ENCODE measurements around the gene PIEZO1. TPM values are rescaled to one million over a fixed set of nuclear protein-coding genes. Genes with fewer than 3 reads are reported as not detected.

PIEZO1 gene
- total and polyA plus RNA-seq, 2 experiments from 2014 or later: 30.4 to 70.1 TPM

- no peak for TF ChIP-seq CREB1 (CRISPR knock-in tag; IDR thresholded peaks at IDR 0.05; ENCODE audit: low read depth)
- TF ChIP-seq ETS1 (IDR thresholded peaks at IDR 0.05): no peak
- no peak for TF ChIP-seq ZNF114 (CRISPR knock-in tag; IDR thresholded peaks at IDR 0.05)
- no peak for TF ChIP-seq EZH2 (IDR thresholded peaks at IDR 0.05; ENCODE audit: low read depth, unreplicated experiment)
- DNase-seq (ENCODE audit: low spot score) (no peak), ATAC-seq (no peak; the same call in 2 of the 3 replicates)
- Histone ChIP-seq H3K4me1 (ENCODE audit: insufficient read depth) (peaks cover 10% of the 10 kb centered on the region; the same call in 1 of the 2 replicates), H3F3A (replicated peaks; ENCODE audit: low read depth) (peaks cover 8% of the 10 kb centered on the region; the same call in 1 of the 2 replicates), H3K79me2 (replicated peaks; ENCODE audit: insufficient read depth) (no peaks in the 10 kb centered on the region), H3K9me2 (ENCODE audit: insufficient read depth) (no peaks in the 10 kb centered on the region), H3K4me3 (no peak overlapping the region), H3K4me2 (no peak overlapping the region), H2AFZ (no peak overlapping the region), H3K36me3 (ENCODE audit: insufficient read depth) (no peaks in the 10 kb centered on the region), H3K27ac (ENCODE audit: low read depth) (no peak overlapping the region), H4K20me1 (replicated peaks; ENCODE audit: insufficient read depth) (no peaks in the 10 kb centered on the region), H3K27me3 (ENCODE audit: insufficient read depth) (no peaks in the 10 kb centered on the region)
- Mint-ChIP-seq H3K27me3 (ENCODE audit: insufficient read depth, low read depth, poor library complexity) (peaks cover 19% of the 10 kb centered on the region), H3K9me3 (no peaks in the 10 kb centered on the region), H3K4me3 (no peak overlapping the region), H3K4me1 (peaks cover 20% of the 10 kb centered on the region; the same call in 2 of the 3 replicates), H3K36me3 (ENCODE audit: low read depth) (no peaks in the 10 kb centered on the region), H3K27ac (no peak overlapping the region)
Measured at GRCh38 chr16:88792078-88792550, 7.1 kb upstream of the PIEZO1 start.

GRCh38 chr16:88790312-88791211, 5.5 kb upstream of the PIEZO1 start:
- Histone ChIP-seq H4K20me1 (replicated peaks; ENCODE audit: insufficient read depth) (no peaks in the 10 kb centered on the region), H3K79me2 (replicated peaks; ENCODE audit: insufficient read depth) (no peaks in the 10 kb centered on the region), H3K9me2 (ENCODE audit: insufficient read depth) (no peaks in the 10 kb centered on the region), H3K4me3 (no peak overlapping the region), H3K36me3 (ENCODE audit: insufficient read depth) (no peaks in the 10 kb centered on the region), H3K4me2 (peak overlapping the region; percentile 71), H3K27me3 (ENCODE audit: insufficient read depth) (peaks cover 3% of the 10 kb centered on the region; the same call in 1 of the 2 replicates), H3F3A (replicated peaks; ENCODE audit: low read depth) (peaks cover 10% of the 10 kb centered on the region; the same call in 1 of the 2 replicates), H2AFZ (peak overlapping the region; percentile 80), H3K4me1 (ENCODE audit: insufficient read depth) (peaks cover 10% of the 10 kb centered on the region; the same call in 1 of the 2 replicates), H3K27ac (ENCODE audit: low read depth) (0 out of 2 replicates have a peak overlapping the region, but pooled peaks have one; percentile 72)
- Mint-ChIP-seq H3K27me3 (ENCODE audit: insufficient read depth, low read depth, poor library complexity) (peaks cover 26% of the 10 kb centered on the region), H3K4me1 (peaks cover 20% of the 10 kb centered on the region; the same call in 2 of the 3 replicates), H3K4me3 (peak overlapping the region; percentile 17; the same call in 1 of the 3 replicates), H3K36me3 (ENCODE audit: low read depth) (no peaks in the 10 kb centered on the region), H3K27ac (no peak overlapping the region), H3K9me3 (no peaks in the 10 kb centered on the region)
- DNase-seq (ENCODE audit: low spot score) (peak; percentile 35), ATAC-seq (peak; percentile 14)
- TF ChIP-seq EZH2 (IDR thresholded peaks at IDR 0.05; ENCODE audit: low read depth, unreplicated experiment) (no peak), NANOG (IDR thresholded peaks at IDR 0.05; ENCODE audit: borderline replicate concordance) (no peak), CTCF (conservative IDR thresholded peaks at IDR 0.05; ENCODE audit: low read depth in 2 of 2) (no peak), ZNF462 (CRISPR knock-in tag; IDR thresholded peaks at IDR 0.05) (no peak), CREB1 (CRISPR knock-in tag; IDR thresholded peaks at IDR 0.05; ENCODE audit: low read depth) (no peak)

All from GM23338 (cell line).